Neuron (in vitro differentiated cells): ENCODE data around the gene YBEY.

Experiments
- H2AFZ ChIP-seq: one replicate; pipeline ENCODE4 v1.6.1; 2013; ENCODE audit warnings: low read depth, mild to moderate bottlenecking, inconsistent platforms, low read length, moderate library complexity
- H3K27me3 ChIP-seq: one replicate; pipeline ENCODE4 v1.6.1; 2013; ENCODE audit warnings: low read length; ENCODE audit not compliant: insufficient read depth
- H3K36me3 ChIP-seq: one replicate; pipeline ENCODE4 v1.6.1; 2013; ENCODE audit warnings: low read length; ENCODE audit not compliant: insufficient read depth
- H3K4me1 ChIP-seq: one replicate; pipeline ENCODE4 v1.6.1; 2013; ENCODE audit warnings: low read length; ENCODE audit not compliant: insufficient read depth
- H3K4me3 ChIP-seq: 2 replicates; pipeline ENCODE4 v1.5.1; 2013; ENCODE audit warnings: mild to moderate bottlenecking, low read length, moderate library complexity
- H3K9me3 ChIP-seq: one replicate; pipeline ENCODE4 v1.6.1; 2013; ENCODE audit warnings: low read length

YBEY gene

GRCh38 chr21:46334351-46335140 lies 48.4 kb downstream of the YBEY start:
- Histone ChIP-seq H3K36me3 (peaks cover 64% of the 10 kb centered on the region), H3K27me3 (no peaks in the 10 kb centered on the region), H3K9me3 (no peaks in the 10 kb centered on the region), H3K4me3 (no peak overlapping the region), H3K4me1 (no peaks in the 10 kb centered on the region), H2AFZ (no peak overlapping the region)

DNA sequence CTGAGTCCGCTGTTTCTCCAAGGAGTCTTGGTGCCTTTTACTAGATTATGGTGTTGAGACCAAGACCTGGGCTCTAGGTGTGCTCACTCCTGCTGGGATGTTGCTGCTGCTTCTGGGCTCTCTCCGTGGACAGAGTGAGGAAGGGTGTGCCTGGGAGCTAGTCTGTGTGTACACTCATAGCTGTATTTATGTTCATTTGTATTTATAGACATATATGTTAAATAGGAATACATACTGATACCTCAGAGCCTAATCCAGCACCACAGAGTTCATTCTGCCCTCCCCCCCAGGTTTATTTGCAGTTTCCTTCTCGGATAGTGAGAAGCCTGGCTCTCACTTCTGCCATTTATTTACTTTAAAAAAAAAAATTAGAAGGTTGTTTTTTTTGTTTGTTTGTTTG lies 50.5 kb downstream of the YBEY start:
- H3K4me3 ChIP-seq = no peak overlapping the region
- H3K4me1 ChIP-seq = no peaks in the 10 kb centered on the region
- peaks cover 3% of the 10 kb centered on the region for H3K9me3 ChIP-seq
- H2AFZ ChIP-seq = no peak overlapping the region
- H3K36me3 ChIP-seq = peaks cover 62% of the 10 kb centered on the region
- H3K27me3 ChIP-seq = no peaks in the 10 kb centered on the region

DNA sequence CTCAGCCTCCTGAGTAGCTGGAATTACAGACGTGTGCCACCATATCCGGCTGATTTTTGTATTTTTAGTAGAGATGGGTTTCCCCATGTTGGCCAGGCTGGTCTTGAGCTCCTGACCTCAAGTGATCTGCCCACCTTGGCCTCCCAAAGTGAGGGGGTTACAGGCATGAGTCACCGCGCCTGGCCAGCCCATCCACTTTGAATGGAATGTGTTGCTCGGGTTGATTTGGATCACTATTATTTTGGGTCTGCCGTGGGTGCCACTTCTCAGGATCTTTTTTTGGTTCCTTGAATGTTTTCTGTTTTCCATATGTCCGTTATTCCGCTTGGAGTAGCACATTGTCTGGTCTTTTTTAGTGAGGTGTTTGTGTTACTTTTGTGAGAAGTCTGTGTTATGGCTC lies 54.9 kb downstream of the YBEY start:
- no peak overlapping the region for H2AFZ ChIP-seq
- peaks cover 5% of the 10 kb centered on the region for H3K9me3 ChIP-seq
- H3K4me1 ChIP-seq = no peaks in the 10 kb centered on the region
- H3K4me3 ChIP-seq = no peak overlapping the region
- H3K27me3 ChIP-seq = no peaks in the 10 kb centered on the region
- peaks cover 52% of the 10 kb centered on the region for H3K36me3 ChIP-seq

GRCh38 chr21:46344219-46344915 lies 58.2 kb downstream of the YBEY start:
- no peak overlapping the region for H3K4me3 ChIP-seq
- H3K27me3 ChIP-seq = no peaks in the 10 kb centered on the region
- H3K36me3 ChIP-seq = peaks cover 58% of the 10 kb centered on the region
- H3K9me3 ChIP-seq = peaks cover 5% of the 10 kb centered on the region
- H3K4me1 ChIP-seq = no peaks in the 10 kb centered on the region
- H2AFZ ChIP-seq = no peak overlapping the region

- Histone ChIP-seq H3K27me3 (no peaks in the 10 kb centered on the region), H3K4me3 (no peak overlapping the region), H2AFZ (no peak overlapping the region), H3K9me3 (peaks cover 5% of the 10 kb centered on the region), H3K36me3 (peaks cover 59% of the 10 kb centered on the region), H3K4me1 (no peaks in the 10 kb centered on the region)
These were observed 59.7 kb downstream of the YBEY start for GRCh38 chr21:46345861-46346260.

- peaks cover 64% of the 10 kb centered on the region for H3K36me3 ChIP-seq
- no peaks in the 10 kb centered on the region for H3K4me1 ChIP-seq
- peaks cover 3% of the 10 kb centered on the region for H3K9me3 ChIP-seq
- H3K27me3 ChIP-seq = no peaks in the 10 kb centered on the region
- no peak overlapping the region for H2AFZ ChIP-seq
- no peak overlapping the region for H3K4me3 ChIP-seq
These were observed 60.4 kb downstream of the YBEY start for GRCh38 chr21:46346296-46347202.

DNA sequence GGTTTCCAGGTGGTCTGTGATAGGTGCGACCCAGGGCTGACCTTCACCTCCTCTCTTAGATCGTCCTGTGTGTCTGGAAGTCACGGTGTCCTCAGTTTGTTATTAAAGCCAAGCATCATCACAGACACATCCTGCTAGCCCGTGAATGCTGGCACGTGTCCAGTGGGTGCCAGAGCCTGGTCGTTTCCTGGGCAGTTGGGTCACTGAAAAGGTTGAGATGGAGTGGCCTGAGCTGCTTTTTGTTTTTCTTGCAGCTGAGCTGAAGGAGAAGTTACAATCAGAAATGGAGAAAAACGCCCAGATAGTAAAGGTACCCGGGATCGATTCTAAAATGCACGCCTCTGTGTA lies 61.0 kb downstream of the YBEY start:
- Histone ChIP-seq H3K4me3 (no peak overlapping the region), H3K9me3 (peaks cover 2% of the 10 kb centered on the region), H3K4me1 (no peaks in the 10 kb centered on the region), H2AFZ (no peak overlapping the region), H3K36me3 (peaks cover 65% of the 10 kb centered on the region), H3K27me3 (no peaks in the 10 kb centered on the region)
